PFSK-1 (cell line): ENCODE measurements around the gene ELOVL2.

Experiments
- FOXP2 ChIP-seq: optimal IDR thresholded peaks from 2 replicates; pipeline ENCODE3; 2011; ENCODE audit warnings: borderline replicate concordance, control low read depth, inconsistent platforms; ENCODE audit not compliant: insufficient read depth; ENCODE audit errors: extremely low read length, extremely low read depth
- POLR2AphosphoS5 ChIP-seq: IDR thresholded peaks from 2 replicates; pipeline ENCODE4 v1.6.1; 2012; ENCODE audit warnings: low read depth, mild to moderate bottlenecking, control low read depth, low read length, moderate library complexity
- SIN3A ChIP-seq: IDR thresholded peaks from 2 replicates; pipeline ENCODE4 v1.6.1; 2012; ENCODE audit warnings: mild to moderate bottlenecking, low read length, moderate library complexity, borderline replicate concordance; ENCODE audit not compliant: insufficient read depth
- TAF1 ChIP-seq: IDR thresholded peaks from 2 replicates; pipeline ENCODE4 v1.6.1; 2012; ENCODE audit warnings: low read length, control low read depth, borderline replicate concordance; ENCODE audit not compliant: insufficient read depth
- TF ChIP-seq, protein P1 (sequence below), 2 experiments: IDR thresholded peaks; 2 replicates each; pipeline versions ENCODE4 v1.6.1 to v1.8.0; 2011 to 2012; ENCODE audit warnings: low read depth in 2 of 2, low read length in 2 of 2, control low read depth in 1 of 2, inconsistent platforms in 1 of 2, mild to moderate bottlenecking in 1 of 2, moderate library complexity in 1 of 2; ENCODE audit not compliant: insufficient read depth in 1 of 2

ELOVL2 gene

DNA sequence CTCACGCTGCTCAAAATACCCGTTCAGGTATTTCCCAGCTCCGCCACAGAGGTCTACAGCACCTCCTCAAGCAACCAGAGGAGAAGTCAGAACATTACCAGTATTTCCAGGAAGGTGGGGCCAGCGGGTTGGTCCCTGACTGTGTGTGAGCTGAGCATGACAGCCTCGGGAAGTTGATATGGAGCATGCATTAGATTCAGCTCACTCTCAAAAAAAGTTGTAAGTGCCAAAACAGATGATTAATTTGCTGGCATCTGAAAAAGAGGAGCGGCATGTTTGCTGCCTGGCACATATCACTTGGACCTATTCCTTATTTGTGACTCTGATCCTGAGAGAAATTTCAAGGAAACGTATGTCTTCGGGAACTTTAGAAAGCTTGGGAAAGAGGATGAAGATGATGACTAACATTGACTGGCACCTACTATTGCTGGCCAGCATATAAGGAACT is 32.3 kb downstream of the ELOVL2 start:
- no peak for TF ChIP-seq FOXP2
- TF ChIP-seq SIN3A: no peak
- TF ChIP-seq TAF1: no peak
- no peak for TF ChIP-seq POLR2AphosphoS5
- TF ChIP-seq, protein P1, sequence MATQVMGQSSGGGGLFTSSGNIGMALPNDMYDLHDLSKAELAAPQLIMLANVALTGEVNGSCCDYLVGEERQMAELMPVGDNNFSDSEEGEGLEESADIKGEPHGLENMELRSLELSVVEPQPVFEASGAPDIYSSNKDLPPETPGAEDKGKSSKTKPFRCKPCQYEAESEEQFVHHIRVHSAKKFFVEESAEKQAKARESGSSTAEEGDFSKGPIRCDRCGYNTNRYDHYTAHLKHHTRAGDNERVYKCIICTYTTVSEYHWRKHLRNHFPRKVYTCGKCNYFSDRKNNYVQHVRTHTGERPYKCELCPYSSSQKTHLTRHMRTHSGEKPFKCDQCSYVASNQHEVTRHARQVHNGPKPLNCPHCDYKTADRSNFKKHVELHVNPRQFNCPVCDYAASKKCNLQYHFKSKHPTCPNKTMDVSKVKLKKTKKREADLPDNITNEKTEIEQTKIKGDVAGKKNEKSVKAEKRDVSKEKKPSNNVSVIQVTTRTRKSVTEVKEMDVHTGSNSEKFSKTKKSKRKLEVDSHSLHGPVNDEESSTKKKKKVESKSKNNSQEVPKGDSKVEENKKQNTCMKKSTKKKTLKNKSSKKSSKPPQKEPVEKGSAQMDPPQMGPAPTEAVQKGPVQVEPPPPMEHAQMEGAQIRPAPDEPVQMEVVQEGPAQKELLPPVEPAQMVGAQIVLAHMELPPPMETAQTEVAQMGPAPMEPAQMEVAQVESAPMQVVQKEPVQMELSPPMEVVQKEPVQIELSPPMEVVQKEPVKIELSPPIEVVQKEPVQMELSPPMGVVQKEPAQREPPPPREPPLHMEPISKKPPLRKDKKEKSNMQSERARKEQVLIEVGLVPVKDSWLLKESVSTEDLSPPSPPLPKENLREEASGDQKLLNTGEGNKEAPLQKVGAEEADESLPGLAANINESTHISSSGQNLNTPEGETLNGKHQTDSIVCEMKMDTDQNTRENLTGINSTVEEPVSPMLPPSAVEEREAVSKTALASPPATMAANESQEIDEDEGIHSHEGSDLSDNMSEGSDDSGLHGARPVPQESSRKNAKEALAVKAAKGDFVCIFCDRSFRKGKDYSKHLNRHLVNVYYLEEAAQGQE (IDR thresholded peaks at IDR 0.05; ENCODE audit: insufficient read depth in 1 of 2, low read depth in 2 of 2, low read length in 2 of 2): no peak

DNA sequence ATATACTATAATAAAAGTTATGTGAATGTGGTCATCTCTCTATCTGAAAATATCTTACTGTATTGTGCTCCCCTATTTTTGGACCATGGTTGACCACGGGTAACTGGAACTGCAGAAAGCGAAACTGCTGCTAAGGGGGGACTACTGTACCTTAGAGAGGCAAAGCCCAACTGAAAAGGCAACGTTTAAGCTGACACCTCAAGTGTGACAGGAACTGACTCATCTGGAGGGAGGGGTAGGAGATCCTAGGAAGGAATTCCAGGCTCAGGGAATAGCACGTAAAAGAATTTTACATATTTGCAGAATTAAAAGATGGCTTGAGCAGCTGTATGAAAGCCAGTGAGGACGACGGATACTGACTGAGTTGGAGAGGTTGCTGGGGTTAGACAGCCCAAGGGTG is 34.8 kb downstream of the ELOVL2 start:
- TF ChIP-seq FOXP2 (no peak), SIN3A (no peak), TAF1 (no peak), POLR2AphosphoS5 (no peak)
- TF ChIP-seq, protein P1 (IDR thresholded peaks at IDR 0.05; ENCODE audit: insufficient read depth in 1 of 2, low read depth in 2 of 2, low read length in 2 of 2): no peak

DNA sequence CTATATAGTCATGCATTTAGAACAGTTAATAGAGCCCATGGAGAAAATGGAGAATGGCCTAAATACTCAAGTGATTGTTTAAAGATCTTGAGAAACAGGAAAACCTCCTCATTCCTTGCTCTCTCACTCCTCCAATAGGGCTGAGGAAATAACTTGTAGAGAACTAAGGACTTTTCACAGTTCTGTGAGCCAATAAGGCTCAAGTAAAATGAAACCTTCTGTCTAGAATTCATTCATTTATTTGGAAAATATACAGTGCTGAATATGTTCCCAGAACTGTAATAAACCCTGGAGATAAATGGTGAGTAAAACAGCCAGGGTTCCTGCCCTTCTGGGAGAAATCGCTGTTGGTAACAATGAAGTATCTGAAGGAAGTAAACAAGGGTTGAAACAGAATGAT is 35.3 kb downstream of the ELOVL2 start:
- TF ChIP-seq SIN3A (no peak), TAF1 (no peak), POLR2AphosphoS5 (no peak), FOXP2 (no peak)
- TF ChIP-seq, protein P1 (IDR thresholded peaks at IDR 0.05; ENCODE audit: insufficient read depth in 1 of 2, low read depth in 2 of 2, low read length in 2 of 2): no peak

DNA sequence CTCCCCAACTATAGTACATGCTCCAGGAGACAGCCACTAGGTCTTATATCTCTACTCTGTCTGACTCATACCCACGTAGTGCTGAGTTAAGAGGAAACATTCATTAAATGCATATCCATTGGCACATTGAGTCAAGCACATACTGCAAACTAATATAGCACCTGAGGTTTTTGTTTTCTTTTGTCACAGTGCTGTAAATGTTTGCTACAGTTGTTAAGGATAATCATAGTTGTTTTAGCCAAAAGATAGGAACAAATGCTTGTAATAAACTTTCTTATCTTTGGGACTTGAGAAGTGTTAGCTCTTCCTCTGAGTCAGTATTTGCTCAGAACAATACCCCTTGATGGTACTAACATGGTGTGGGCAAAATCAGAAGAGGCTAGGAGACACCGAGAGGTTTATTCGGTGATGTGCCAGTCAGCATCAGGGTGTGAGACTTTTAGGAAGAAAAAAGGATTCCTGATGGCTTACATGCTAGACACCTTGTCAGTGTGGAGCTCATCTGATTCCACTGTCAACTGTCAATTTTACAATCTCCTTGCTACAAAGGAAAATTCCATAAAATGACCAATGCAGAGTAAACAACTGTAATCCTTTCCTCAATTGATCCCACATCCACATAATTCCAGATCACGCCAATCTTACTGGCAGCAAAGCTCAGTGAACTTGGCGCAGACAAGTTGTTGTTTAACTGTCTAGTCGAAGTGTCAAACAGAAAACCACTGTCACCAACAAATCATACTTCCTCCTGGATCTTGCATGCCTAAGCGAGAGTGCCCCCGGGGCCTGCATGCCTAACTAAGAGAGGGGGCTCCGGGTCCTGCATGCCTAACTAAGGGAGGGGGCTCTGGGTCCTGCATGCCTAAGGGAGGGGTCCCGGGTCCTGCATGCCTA is 36.1 kb downstream of the ELOVL2 start:
- no peak for TF ChIP-seq FOXP2
- no peak for TF ChIP-seq TAF1

DNA sequence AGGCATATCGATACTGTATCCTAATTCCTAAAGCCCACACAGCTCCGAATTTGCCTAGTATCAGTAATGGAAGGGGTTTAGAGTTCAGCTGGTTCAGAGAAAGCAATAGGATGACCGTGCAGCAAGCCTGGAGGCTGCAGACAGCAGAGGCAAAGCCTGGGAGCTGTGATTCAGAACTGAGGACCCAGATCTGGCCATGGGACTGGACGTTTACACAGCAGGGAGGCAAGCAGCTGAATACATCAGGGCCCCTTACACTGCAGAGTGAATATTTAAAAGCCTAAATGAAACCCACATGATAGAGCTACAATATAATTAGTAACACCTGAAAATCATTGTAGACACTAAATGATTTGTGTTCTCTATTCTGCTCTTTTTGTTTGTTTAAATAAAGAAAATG is 38.0 kb downstream of the ELOVL2 start:
- TF ChIP-seq FOXP2 (no peak), POLR2AphosphoS5 (no peak), TAF1 (no peak), SIN3A (no peak)
- TF ChIP-seq, protein P1 (IDR thresholded peaks at IDR 0.05; ENCODE audit: insufficient read depth in 1 of 2, low read depth in 2 of 2, low read length in 2 of 2): no peak
